RWPE1 (cell line): ENCODE results near the gene PODN.

Experiments used
- CTCF ChIA-PET: fragments of 350-600 bp; sonication (Branson Sonifier 250); formaldehyde crosslinking; extraction: SDS; loops from one replicate; lab custom pipeline; 2021; lab: Yijun Ruan, JAX
- POLR2A ChIA-PET: fragments of 400-600 bp; formaldehyde crosslinking; extraction: SDS; loops from one replicate; lab custom pipeline; 2020; ENCODE audit warnings: antibody characterized with exemption; ENCODE audit not compliant: low non-redundant PET; lab: Yijun Ruan, JAX
- DNase-seq: peaks from one replicate; pipeline ENCODE4 v3.0.0; 2012; ENCODE audit warnings: low spot score
- H3K27ac ChIP-seq: fragments of 450-650 bp; 2 replicates; pipeline ENCODE4 v1.5.1; 2017
- TF ChIP-seq, protein P1 (sequence below): fragments of 450-650 bp; conservative IDR thresholded peaks from 2 replicates; pipeline ENCODE4 v1.5.1; 2017; ENCODE audit warnings: low read depth, mild to moderate bottlenecking

PODN gene

DNA sequence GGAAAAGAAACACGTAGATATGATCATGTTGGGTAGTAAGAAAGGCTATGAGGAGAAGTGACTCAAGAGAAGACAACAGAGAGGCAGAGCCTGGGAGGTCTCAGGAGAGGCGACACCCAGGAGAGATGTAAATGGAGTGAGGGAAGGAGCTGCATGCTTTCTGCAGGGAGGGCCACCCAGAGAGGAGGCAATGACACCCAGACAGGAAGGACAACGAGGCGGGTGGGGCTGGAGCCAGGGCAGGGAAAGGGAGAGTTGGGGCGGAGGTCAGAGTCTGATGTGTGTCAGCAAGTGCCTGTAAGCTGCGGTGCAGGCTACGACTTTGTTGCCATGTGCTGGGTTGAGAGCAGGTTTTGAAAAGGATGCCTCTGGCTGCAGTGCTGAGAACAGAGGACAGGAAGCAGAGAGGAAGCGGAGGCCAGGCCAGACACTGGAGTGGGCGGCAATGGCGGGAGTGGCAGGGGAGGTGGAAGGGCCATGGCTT, 49.1 kb downstream of the PODN start:
- ChIA-PET POLR2A (no interaction called here), CTCF (no interaction called here)
- no peak for DNase-seq
- TF ChIP-seq, protein P1, sequence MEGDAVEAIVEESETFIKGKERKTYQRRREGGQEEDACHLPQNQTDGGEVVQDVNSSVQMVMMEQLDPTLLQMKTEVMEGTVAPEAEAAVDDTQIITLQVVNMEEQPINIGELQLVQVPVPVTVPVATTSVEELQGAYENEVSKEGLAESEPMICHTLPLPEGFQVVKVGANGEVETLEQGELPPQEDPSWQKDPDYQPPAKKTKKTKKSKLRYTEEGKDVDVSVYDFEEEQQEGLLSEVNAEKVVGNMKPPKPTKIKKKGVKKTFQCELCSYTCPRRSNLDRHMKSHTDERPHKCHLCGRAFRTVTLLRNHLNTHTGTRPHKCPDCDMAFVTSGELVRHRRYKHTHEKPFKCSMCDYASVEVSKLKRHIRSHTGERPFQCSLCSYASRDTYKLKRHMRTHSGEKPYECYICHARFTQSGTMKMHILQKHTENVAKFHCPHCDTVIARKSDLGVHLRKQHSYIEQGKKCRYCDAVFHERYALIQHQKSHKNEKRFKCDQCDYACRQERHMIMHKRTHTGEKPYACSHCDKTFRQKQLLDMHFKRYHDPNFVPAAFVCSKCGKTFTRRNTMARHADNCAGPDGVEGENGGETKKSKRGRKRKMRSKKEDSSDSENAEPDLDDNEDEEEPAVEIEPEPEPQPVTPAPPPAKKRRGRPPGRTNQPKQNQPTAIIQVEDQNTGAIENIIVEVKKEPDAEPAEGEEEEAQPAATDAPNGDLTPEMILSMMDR: no peak
- no peak overlapping the region for H3K27ac ChIP-seq

DNA sequence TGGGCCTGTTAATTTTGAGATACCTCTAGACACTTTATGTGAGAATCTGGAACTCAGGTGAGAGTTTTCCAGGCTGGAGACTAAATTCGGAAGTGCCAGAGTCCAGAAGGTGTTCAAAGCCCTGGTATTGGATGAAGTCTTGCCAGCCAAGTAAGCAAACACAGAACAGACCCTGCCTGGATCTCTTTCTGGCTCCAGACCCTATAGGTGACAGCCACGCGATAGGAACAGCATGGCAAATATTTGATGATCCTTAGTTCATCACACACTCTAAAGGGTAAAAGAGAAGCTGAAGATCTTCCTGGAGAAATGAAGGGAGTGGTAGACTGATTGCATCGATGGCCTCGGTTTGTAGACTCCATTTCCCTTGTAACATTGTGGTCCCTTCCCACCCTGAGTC, 49.7 kb downstream of the PODN start:
- ChIA-PET CTCF (no interaction called here), POLR2A (no interaction called here)
- TF ChIP-seq, protein P1: no peak
- no peak overlapping the region for H3K27ac ChIP-seq
- DNase-seq: no peak

DNA sequence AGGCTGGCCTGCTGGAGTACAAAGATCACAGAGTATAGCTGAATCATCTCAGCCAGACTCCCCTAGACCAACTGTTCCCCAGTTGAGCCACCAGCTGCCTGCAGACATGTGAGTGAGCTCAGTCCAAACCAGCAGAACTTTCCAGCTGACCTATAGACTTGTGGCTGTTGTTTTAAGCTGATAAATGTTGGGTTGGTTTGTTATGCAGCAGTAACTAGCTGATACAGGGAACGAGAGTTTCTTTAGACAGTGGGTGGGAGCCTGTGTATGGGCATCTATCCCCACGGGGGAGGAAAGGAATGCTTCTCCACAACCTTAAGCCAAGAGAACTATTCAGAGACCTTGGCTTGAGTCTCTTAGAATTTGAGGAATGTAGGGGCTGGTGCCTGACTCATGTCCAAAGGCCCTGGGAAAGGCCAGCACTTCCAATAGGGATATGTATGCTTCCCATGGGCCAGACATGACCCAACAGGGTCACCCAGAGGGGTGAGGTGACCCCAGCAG, 50.3 kb downstream of the PODN start:
- no peak overlapping the region for H3K27ac ChIP-seq

DNA sequence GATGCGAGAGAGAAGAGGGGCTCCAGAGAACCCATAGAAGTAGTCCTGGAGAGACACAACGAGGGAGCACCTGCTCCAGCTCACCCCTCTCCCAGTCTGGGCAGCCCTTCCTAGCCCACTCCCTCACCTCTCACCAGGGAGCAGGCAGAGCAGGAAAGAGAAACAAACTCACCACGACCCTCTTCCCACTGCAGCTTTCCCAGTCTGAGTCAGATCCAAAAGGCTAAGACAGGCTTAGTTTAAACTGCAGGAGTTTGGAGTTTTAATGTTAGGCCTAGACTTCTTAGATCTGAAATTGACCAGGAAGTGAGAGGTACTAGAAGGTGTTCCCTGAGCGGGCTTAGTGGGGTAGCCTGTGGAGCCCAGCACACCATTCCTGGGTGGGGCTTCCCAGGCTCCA, 50.8 kb downstream of the PODN start:
- TF ChIP-seq, protein P1: no peak
- POLR2A ChIA-PET: no interaction called here
- H3K27ac ChIP-seq: no peak overlapping the region
- no peak for DNase-seq
- CTCF ChIA-PET: no interaction called here

More for the DNA sequence above, 50.3 kb downstream of the PODN start:
- ChIA-PET CTCF (no interaction called here), POLR2A (no interaction called here)
- TF ChIP-seq, protein P1: no peak
- DNase-seq: peak; percentile 6

DNA sequence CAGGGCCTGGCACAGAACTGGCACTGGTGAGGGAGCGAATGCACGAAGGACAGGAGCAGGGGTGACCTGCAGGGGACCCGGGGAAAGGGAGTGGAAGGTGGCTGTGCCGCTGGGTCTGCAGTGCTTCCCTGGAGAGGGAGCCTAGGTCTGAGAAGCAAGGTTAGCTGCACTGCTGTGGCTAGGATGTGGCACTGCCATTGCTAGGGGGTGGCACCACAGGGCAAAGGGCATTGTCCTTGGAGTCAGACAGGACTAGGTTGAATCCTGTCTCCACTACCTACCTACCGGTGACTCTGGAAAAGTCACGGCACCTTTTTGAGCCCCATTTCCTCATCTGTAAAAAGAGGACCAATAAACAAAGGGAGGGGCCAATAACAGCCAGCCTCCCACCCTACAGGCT, 52.1 kb downstream of the PODN start:
- DNase-seq: no peak
- ChIA-PET POLR2A (no interaction called here), CTCF (no interaction called here)
- H3K27ac ChIP-seq: no peak overlapping the region
- TF ChIP-seq, protein P1: no peak

DNA sequence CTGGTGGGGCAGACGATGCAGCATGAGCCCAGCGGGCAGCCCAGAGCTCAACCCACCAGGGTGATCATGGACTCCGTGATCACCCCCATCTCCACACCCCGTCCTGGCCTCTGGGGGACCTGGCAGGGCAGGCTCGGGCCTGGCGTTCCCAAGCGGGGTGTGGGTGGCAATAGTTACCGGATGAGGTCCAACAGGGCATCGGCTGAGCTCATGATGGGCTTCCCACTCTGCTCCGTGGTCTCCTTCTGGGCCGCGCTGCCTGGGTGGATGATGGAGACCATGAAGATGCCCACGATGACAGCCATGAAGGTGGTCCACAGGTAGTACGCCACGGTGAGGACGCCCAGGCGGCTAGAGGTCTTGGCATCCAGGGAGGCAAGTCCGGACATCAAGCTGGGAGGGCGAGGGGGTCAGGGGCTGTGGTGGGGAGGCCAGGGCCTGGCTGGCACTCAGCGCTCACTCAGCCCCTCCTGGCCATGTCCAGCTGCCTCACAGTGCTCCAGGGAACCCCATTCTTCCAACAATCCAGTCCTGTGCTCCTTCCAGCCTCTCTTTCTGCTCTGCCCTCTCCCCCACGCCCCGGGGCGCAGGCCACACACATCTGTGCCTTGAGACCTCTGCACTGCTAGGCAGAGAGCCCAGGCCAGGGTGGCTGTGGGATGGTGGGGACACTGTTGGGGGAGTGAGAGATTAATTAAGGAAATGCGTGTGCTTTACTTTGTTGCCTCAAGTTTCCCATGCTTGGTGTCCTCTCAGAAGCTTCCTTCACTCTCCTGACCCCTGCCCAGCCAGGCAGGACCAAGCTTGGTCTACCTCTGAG, 52.8 kb downstream of the PODN start:
- DNase-seq: no peak
- TF ChIP-seq, protein P1: no peak
- H3K27ac ChIP-seq: no peak overlapping the region
- POLR2A ChIA-PET: no interaction called here
- CTCF ChIA-PET: no interaction called here
